ENCODE results near the gene BDKRB2. TPM values are rescaled to one million over a fixed set of nuclear protein-coding genes. Genes with fewer than 3 reads are reported as not detected.
A peak's percentile ranks its signal among the peaks of the same experiment; 100 is the strongest.

Gene BDKRB2
- total RNA-seq, 1 donor from 2014 or later, result 0.15 TPM

GRCh38 chr14:96201965-96202364 is 2.7 kb upstream of the BDKRB2 start:
- peaks cover under 1% of the 10 kb centered on the region for H3K36me3 Mint-ChIP-seq (ENCODE audit: low read depth, unreplicated experiment)
- peaks cover 11% of the 10 kb centered on the region for H3K4me1 Mint-ChIP-seq (ENCODE audit: unreplicated experiment)
- H3K27ac Mint-ChIP-seq (ENCODE audit: unreplicated experiment), result no peak overlapping the region
- no peak for TF ChIP-seq CTCF (IDR thresholded peaks at IDR 0.05; ENCODE audit: unreplicated experiment)
- H3K27me3 Mint-ChIP-seq (ENCODE audit: unreplicated experiment), result peaks cover 4% of the 10 kb centered on the region
- DNase-seq (ENCODE audit: low spot score), result no peak
- no peaks in the 10 kb centered on the region for H3K9me3 Mint-ChIP-seq (ENCODE audit: unreplicated experiment)
- no peak overlapping the region for H3K4me3 Mint-ChIP-seq (ENCODE audit: unreplicated experiment)

- peaks cover 10% of the 10 kb centered on the region for H3K4me1 Mint-ChIP-seq (ENCODE audit: unreplicated experiment)
- H3K27ac Mint-ChIP-seq (ENCODE audit: unreplicated experiment), result no peak overlapping the region
- DNase-seq (ENCODE audit: low spot score), result no peak
- no peak for TF ChIP-seq CTCF (IDR thresholded peaks at IDR 0.05; ENCODE audit: unreplicated experiment)
- H3K4me3 Mint-ChIP-seq (ENCODE audit: unreplicated experiment), result peak overlapping the region; percentile 28
- H3K36me3 Mint-ChIP-seq (ENCODE audit: low read depth, unreplicated experiment), result no peaks in the 10 kb centered on the region
- no peaks in the 10 kb centered on the region for H3K9me3 Mint-ChIP-seq (ENCODE audit: unreplicated experiment)
- H3K27me3 Mint-ChIP-seq (ENCODE audit: unreplicated experiment), result peaks cover 4% of the 10 kb centered on the region
These were observed 2.1 kb upstream of the BDKRB2 start for GRCh38 chr14:96202441-96203094.

- H3K27me3 Mint-ChIP-seq (ENCODE audit: unreplicated experiment), result peaks cover 4% of the 10 kb centered on the region
- TF ChIP-seq CTCF (IDR thresholded peaks at IDR 0.05; ENCODE audit: unreplicated experiment), result no peak
- no peak for DNase-seq (ENCODE audit: low spot score)
- no peaks in the 10 kb centered on the region for H3K9me3 Mint-ChIP-seq (ENCODE audit: unreplicated experiment)
- H3K36me3 Mint-ChIP-seq (ENCODE audit: low read depth, unreplicated experiment), result no peaks in the 10 kb centered on the region
- H3K4me1 Mint-ChIP-seq (ENCODE audit: unreplicated experiment), result peaks cover 10% of the 10 kb centered on the region
- no peak overlapping the region for H3K4me3 Mint-ChIP-seq (ENCODE audit: unreplicated experiment)
- H3K27ac Mint-ChIP-seq (ENCODE audit: unreplicated experiment), result no peak overlapping the region
These were observed 1.5 kb upstream of the BDKRB2 start for GRCh38 chr14:96203116-96203515.

GRCh38 chr14:96203635-96204034 is 1.0 kb upstream of the BDKRB2 start:
- Mint-ChIP-seq H3K27ac (ENCODE audit: unreplicated experiment) (no peak overlapping the region), H3K4me3 (ENCODE audit: unreplicated experiment) (no peak overlapping the region), H3K4me1 (ENCODE audit: unreplicated experiment) (peaks cover 7% of the 10 kb centered on the region), H3K9me3 (ENCODE audit: unreplicated experiment) (no peaks in the 10 kb centered on the region), H3K27me3 (ENCODE audit: unreplicated experiment) (peaks cover 4% of the 10 kb centered on the region), H3K36me3 (ENCODE audit: low read depth, unreplicated experiment) (no peaks in the 10 kb centered on the region)
- no peak for DNase-seq (ENCODE audit: low spot score)
- TF ChIP-seq CTCF (IDR thresholded peaks at IDR 0.05; ENCODE audit: unreplicated experiment), result no peak

GRCh38 chr14:96205059-96205977 is 679 bp downstream of the BDKRB2 start:
- Mint-ChIP-seq H3K4me3 (ENCODE audit: unreplicated experiment) (no peak overlapping the region), H3K4me1 (ENCODE audit: unreplicated experiment) (peaks cover 6% of the 10 kb centered on the region), H3K36me3 (ENCODE audit: low read depth, unreplicated experiment) (no peaks in the 10 kb centered on the region), H3K27me3 (ENCODE audit: unreplicated experiment) (peaks cover 4% of the 10 kb centered on the region), H3K27ac (ENCODE audit: unreplicated experiment) (no peak overlapping the region), H3K9me3 (ENCODE audit: unreplicated experiment) (no peaks in the 10 kb centered on the region)
- no peak for DNase-seq (ENCODE audit: low spot score)
- no peak for TF ChIP-seq CTCF (IDR thresholded peaks at IDR 0.05; ENCODE audit: unreplicated experiment)
